Measurements from ENCODE around the gene GPR142.

DNA sequence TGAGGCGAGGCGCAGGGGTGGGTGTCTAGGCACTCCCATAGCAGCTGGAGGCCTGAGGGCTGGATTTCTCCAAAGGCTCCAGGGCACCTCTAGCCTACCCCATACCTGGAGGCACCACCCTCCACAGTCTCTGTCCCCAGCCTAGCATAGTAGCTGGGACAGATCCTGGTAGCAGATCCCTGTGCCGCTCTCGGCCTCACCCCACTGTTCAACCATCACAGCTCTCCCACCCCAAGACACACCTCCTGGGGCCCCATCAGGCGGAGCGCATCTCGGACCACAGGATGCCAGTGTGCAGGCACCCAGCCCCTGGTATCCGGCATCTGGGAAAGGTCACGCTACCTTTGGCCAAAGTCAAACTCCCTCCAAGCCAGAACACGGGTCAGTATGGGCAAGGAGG lies 12.7 kb upstream of the GPR142 start:
- no peak for TF ChIP-seq NRF1 (IDR thresholded peaks at IDR 0.05; ENCODE audit: low read depth, low read length)
- TF ChIP-seq CTCF (IDR thresholded peaks at IDR 0.05): no peak
- TF ChIP-seq RAD21 (IDR thresholded peaks at IDR 0.05; ENCODE audit: low read length): no peak
- TF ChIP-seq MAX (IDR thresholded peaks at IDR 0.05; ENCODE audit: low read depth): no peak
- TF ChIP-seq EZH2phosphoT487 (IDR thresholded peaks at IDR 0.05; ENCODE audit: borderline replicate concordance, low read depth): no peak
- TF ChIP-seq TEAD4 (IDR thresholded peaks at IDR 0.05; ENCODE audit: borderline replicate concordance, insufficient read depth): no peak
- TF ChIP-seq ELF1 (IDR thresholded peaks at IDR 0.05): no peak
- no peak for TF ChIP-seq JUND (IDR thresholded peaks at IDR 0.05)
- TF ChIP-seq, protein P1, sequence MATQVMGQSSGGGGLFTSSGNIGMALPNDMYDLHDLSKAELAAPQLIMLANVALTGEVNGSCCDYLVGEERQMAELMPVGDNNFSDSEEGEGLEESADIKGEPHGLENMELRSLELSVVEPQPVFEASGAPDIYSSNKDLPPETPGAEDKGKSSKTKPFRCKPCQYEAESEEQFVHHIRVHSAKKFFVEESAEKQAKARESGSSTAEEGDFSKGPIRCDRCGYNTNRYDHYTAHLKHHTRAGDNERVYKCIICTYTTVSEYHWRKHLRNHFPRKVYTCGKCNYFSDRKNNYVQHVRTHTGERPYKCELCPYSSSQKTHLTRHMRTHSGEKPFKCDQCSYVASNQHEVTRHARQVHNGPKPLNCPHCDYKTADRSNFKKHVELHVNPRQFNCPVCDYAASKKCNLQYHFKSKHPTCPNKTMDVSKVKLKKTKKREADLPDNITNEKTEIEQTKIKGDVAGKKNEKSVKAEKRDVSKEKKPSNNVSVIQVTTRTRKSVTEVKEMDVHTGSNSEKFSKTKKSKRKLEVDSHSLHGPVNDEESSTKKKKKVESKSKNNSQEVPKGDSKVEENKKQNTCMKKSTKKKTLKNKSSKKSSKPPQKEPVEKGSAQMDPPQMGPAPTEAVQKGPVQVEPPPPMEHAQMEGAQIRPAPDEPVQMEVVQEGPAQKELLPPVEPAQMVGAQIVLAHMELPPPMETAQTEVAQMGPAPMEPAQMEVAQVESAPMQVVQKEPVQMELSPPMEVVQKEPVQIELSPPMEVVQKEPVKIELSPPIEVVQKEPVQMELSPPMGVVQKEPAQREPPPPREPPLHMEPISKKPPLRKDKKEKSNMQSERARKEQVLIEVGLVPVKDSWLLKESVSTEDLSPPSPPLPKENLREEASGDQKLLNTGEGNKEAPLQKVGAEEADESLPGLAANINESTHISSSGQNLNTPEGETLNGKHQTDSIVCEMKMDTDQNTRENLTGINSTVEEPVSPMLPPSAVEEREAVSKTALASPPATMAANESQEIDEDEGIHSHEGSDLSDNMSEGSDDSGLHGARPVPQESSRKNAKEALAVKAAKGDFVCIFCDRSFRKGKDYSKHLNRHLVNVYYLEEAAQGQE (IDR thresholded peaks at IDR 0.05; ENCODE audit: low read depth, low read length): no peak

Data from SK-N-SH (cell line).